ENCODE results near the gene ABHD15.

ABHD15 gene

GRCh38 chr17:29581583-29582253 is 14.9 kb upstream of the ABHD15 start:
- DNase-seq = no peak

GRCh38 chr17:29579866-29580771 is 13.3 kb upstream of the ABHD15 start:
- no peak for DNase-seq

GRCh38 chr17:29578626-29579485 is 12.0 kb upstream of the ABHD15 start:
- no peak for DNase-seq

GRCh38 chr17:29577385-29578211 is 10.8 kb upstream of the ABHD15 start:
- DNase-seq = no peak

GRCh38 chr17:29577001-29577370 is 10.1 kb upstream of the ABHD15 start:
- no peak for DNase-seq

- no peak for DNase-seq
These were observed 9.6 kb upstream of the ABHD15 start for GRCh38 chr17:29576214-29577000.

- DNase-seq = no peak
These were observed 8.8 kb upstream of the ABHD15 start for GRCh38 chr17:29575511-29576213.

- DNase-seq = no peak
These were observed 8.1 kb upstream of the ABHD15 start for GRCh38 chr17:29574732-29575510.

GRCh38 chr17:29573871-29574731 is 7.3 kb upstream of the ABHD15 start:
- DNase-seq = no peak

GRCh38 chr17:29573558-29573869 is 6.7 kb upstream of the ABHD15 start:
- DNase-seq = no peak

- DNase-seq = no peak
These were observed 6.1 kb upstream of the ABHD15 start for GRCh38 chr17:29572691-29573557.

GRCh38 chr17:29571883-29572681 is 5.2 kb upstream of the ABHD15 start:
- DNase-seq = no peak

GRCh38 chr17:29571486-29571882 is 4.6 kb upstream of the ABHD15 start:
- DNase-seq = no peak

- DNase-seq = no peak
These were observed 3.7 kb upstream of the ABHD15 start for GRCh38 chr17:29570521-29570920.

GRCh38 chr17:29569245-29569950 is 2.6 kb upstream of the ABHD15 start:
- DNase-seq = no peak

Data from NCI-H1417 treated with DMSO at 0.1 percent for 48 hours (cell line).